H1 (cell line): Measurements from ENCODE around the gene PPARGC1A. TPM values are rescaled to one million over a fixed set of nuclear protein-coding genes. Genes with fewer than 3 reads are reported as not detected.

Experiments used
- CTCF ChIA-PET: fragments of 300-600 bp; sonication (Branson Sonifier 250); formaldehyde crosslinking; loops from one replicate; lab custom pipeline; 2021; ENCODE audit not compliant: partially characterized antibody; lab: Charles Lee
- POLR2A ChIA-PET: fragments of 300-600 bp; sonication (Branson Sonifier 250); formaldehyde crosslinking; loops from one replicate; lab custom pipeline; 2021; ENCODE audit warnings: inconsistent platforms; ENCODE audit not compliant: partially characterized antibody; lab: Charles Lee
- DNase-seq, 2 experiments: peaks; one replicate each; pipeline versions ENCODE4 v3.0.0 to v3.0.0-alpha.2; 2010 to 2022; ENCODE audit warnings: low spot score in 2 of 2, low read depth in 1 of 2, mixed read lengths in 1 of 2
- FAIRE-seq: peaks from 2 replicates; lab custom pipeline; 2011; peaks lifted over from hg19 to GRCh38; lab: Jason Lieb, UNC
- H2AFZ ChIP-seq: 2 replicates; pipeline ENCODE4 v1.8.1; 2012; ENCODE audit warnings: low read length, inconsistent platforms
- H2AK5ac ChIP-seq: 2 replicates; pipeline ENCODE4 v1.6.1; 2013; ENCODE audit warnings: low read depth, low read length
- H2BK120ac ChIP-seq: replicated peaks from 2 replicates; pipeline ENCODE3; 2013; ENCODE audit warnings: low read depth, low read length, inconsistent platforms
- H2BK12ac ChIP-seq: 2 replicates; pipeline ENCODE4 v1.6.1; 2013; ENCODE audit warnings: low read depth, low read length
- H2BK15ac ChIP-seq: 2 replicates; pipeline ENCODE4 v1.6.1; 2013; ENCODE audit warnings: low read length
- H2BK20ac ChIP-seq: 2 replicates; pipeline ENCODE4 v1.6.1; 2013; ENCODE audit warnings: low read length
- H2BK5ac ChIP-seq: 2 replicates; pipeline ENCODE4 v1.6.1; 2013; ENCODE audit warnings: low read depth, low read length
- H3K14ac ChIP-seq: 2 replicates; pipeline ENCODE4 v1.6.1; 2013; ENCODE audit warnings: inconsistent platforms; ENCODE audit not compliant: insufficient read length
- H3K18ac ChIP-seq: 2 replicates; pipeline ENCODE4 v1.6.1; 2013; ENCODE audit warnings: low read length; ENCODE audit errors: extremely low read depth
- H3K23ac ChIP-seq: 2 replicates; pipeline ENCODE4 v1.6.1; 2013; ENCODE audit warnings: inconsistent platforms; ENCODE audit not compliant: insufficient read length
- H3K23me2 ChIP-seq: 2 replicates; pipeline ENCODE4 v1.6.1; 2013; ENCODE audit warnings: low read depth, low read length
- H3K27ac ChIP-seq: 2 replicates; pipeline ENCODE4 v1.6.1; 2011; ENCODE audit warnings: low read depth, low read length, inconsistent platforms
- H3K27me3 ChIP-seq, 4 experiments: replicated peaks in 1 of 4; 1 replicate in 1 of 4; 2 replicates in 3 of 4; pipeline versions ENCODE4 v1.6.1 to v1.8.1; 2011 to 2013; ENCODE audit warnings: low read length in 3 of 4, mild to moderate bottlenecking in 3 of 4, inconsistent platforms in 2 of 4, mixed read lengths in 2 of 4, moderate library complexity in 1 of 4; ENCODE audit not compliant: control insufficient read depth in 3 of 4, insufficient read depth in 3 of 4; ENCODE audit errors: extremely low read depth in 1 of 4
- H3K36me3 ChIP-seq, 4 experiments: 2 replicates each; pipeline versions ENCODE4 v1.6.1 to v1.8.1; 2011 to 2013; ENCODE audit warnings: mild to moderate bottlenecking in 4 of 4, low read length in 3 of 4, moderate library complexity in 2 of 4, control low read depth in 1 of 4, inconsistent platforms in 1 of 4; ENCODE audit not compliant: insufficient read depth in 4 of 4, control insufficient read depth in 2 of 4
- H3K4ac ChIP-seq: replicated peaks from 2 replicates; pipeline ENCODE3; 2013; ENCODE audit warnings: low read length, low read depth, mixed read lengths, inconsistent platforms; ENCODE audit not compliant: insufficient read length
- H3K4me1 ChIP-seq, 4 experiments: replicated peaks in 1 of 4; 1 replicate in 1 of 4; 2 replicates in 3 of 4; pipeline versions ENCODE4 v1.6.1 to v1.8.1; 2011 to 2013; ENCODE audit warnings: low read length in 3 of 4, inconsistent platforms in 2 of 4, mixed read lengths in 1 of 4; ENCODE audit not compliant: insufficient read depth in 4 of 4, control insufficient read depth in 3 of 4
- H3K4me2 ChIP-seq, 2 experiments: 2 replicates each; pipeline versions ENCODE4 v1.6.1 to v1.8.1; 2011 to 2013; ENCODE audit warnings: low read depth in 2 of 2, low read length in 2 of 2, control low read depth in 1 of 2, inconsistent platforms in 1 of 2, mild to moderate bottlenecking in 1 of 2; ENCODE audit not compliant: insufficient read depth in 1 of 2
- H3K4me3 ChIP-seq, 4 experiments: fragments of 200-600, 300-600 bp in 1 of 4; sonication (generic), shearing (Covaris generic), sonication (Bioruptor Twin) in 1 of 4; 2 replicates each; pipeline versions ENCODE4 v1.5.1 to v1.8.1; 2011 to 2016; ENCODE audit warnings: low read length in 4 of 4, low read depth in 3 of 4, control low read depth in 2 of 4, inconsistent platforms in 2 of 4, mild to moderate bottlenecking in 2 of 4, mixed read lengths in 1 of 4, moderate library complexity in 1 of 4; ENCODE audit not compliant: insufficient read depth in 2 of 4; ENCODE audit errors: extremely low read depth in 1 of 4
- H3K56ac ChIP-seq: replicated peaks from 2 replicates; pipeline ENCODE3; 2013; ENCODE audit warnings: low read depth, mild to moderate bottlenecking, mixed read lengths, low read length, inconsistent platforms; ENCODE audit not compliant: insufficient read length
- H3K79me1 ChIP-seq: 2 replicates; pipeline ENCODE4 v1.6.1; 2013; ENCODE audit warnings: low read depth, low read length, control low read depth
- H3K79me2 ChIP-seq, 2 experiments: 2 replicates each; pipeline versions ENCODE4 v1.6.1 to v1.8.1; 2012 to 2013; ENCODE audit warnings: low read length in 2 of 2, mild to moderate bottlenecking in 2 of 2, inconsistent platforms in 1 of 2; ENCODE audit not compliant: insufficient read depth in 2 of 2, control insufficient read depth in 1 of 2
- H3K9ac ChIP-seq, 4 experiments: replicated peaks in 1 of 4; 1 replicate in 1 of 4; 2 replicates in 3 of 4; pipeline versions ENCODE4 v1.6.1 to v1.8.1; 2011 to 2013; ENCODE audit warnings: low read depth in 3 of 4, low read length in 3 of 4, control low read depth in 2 of 4, mild to moderate bottlenecking in 2 of 4, moderate library complexity in 2 of 4, inconsistent platforms in 1 of 4; ENCODE audit errors: extremely low read depth in 1 of 4
- H3K9me3 ChIP-seq, 2 experiments: 2 replicates each; pipeline versions ENCODE4 v1.6.1 to v1.8.1; 2012 to 2013; ENCODE audit warnings: mild to moderate bottlenecking in 2 of 2, moderate library complexity in 2 of 2, control low read depth in 1 of 2, inconsistent platforms in 1 of 2, low read depth in 1 of 2, low read length in 1 of 2, mixed read lengths in 1 of 2; ENCODE audit not compliant: insufficient read depth in 2 of 2
- H4K20me1 ChIP-seq, 2 experiments: replicated peaks in 1 of 2; 2 replicates each; pipeline versions ENCODE3 to v1.8.1; 2011 to 2013; ENCODE audit warnings: inconsistent platforms in 2 of 2, low read length in 2 of 2, mild to moderate bottlenecking in 1 of 2; ENCODE audit not compliant: insufficient read depth in 2 of 2, control insufficient read depth in 1 of 2
- H4K5ac ChIP-seq: 2 replicates; pipeline ENCODE4 v1.6.1; 2013; ENCODE audit warnings: low read length, low read depth, mixed read lengths, inconsistent platforms; ENCODE audit not compliant: insufficient read length
- H4K8ac ChIP-seq: 2 replicates; pipeline ENCODE4 v1.8.0; 2013; ENCODE audit warnings: mild to moderate bottlenecking, moderate library complexity, low read length, inconsistent platforms; ENCODE audit not compliant: insufficient read depth; ENCODE audit errors: extremely low read depth
- H4K91ac ChIP-seq: replicated peaks from 2 replicates; pipeline ENCODE3; 2013; ENCODE audit warnings: low read length, mixed read lengths, inconsistent platforms; ENCODE audit not compliant: insufficient read length
- ASH2L ChIP-seq: fragments of 200-600, 300-600 bp; sonication (generic); IDR thresholded peaks from one replicate; pipeline ENCODE4 v1.7.1; 2017; ENCODE audit warnings: low read length
- CTBP2 ChIP-seq: IDR thresholded peaks from 2 replicates; pipeline ENCODE4 v1.7.0; 2011; ENCODE audit warnings: borderline replicate concordance, mild to moderate bottlenecking, moderate library complexity, mixed read lengths, low read length; ENCODE audit not compliant: insufficient read depth, insufficient read length
- EZH2 ChIP-seq: fragments of 200-600 bp; sonication (generic); IDR thresholded peaks from 2 replicates; pipeline ENCODE4 v1.7.1; 2012; ENCODE audit warnings: low read depth, mild to moderate bottlenecking, moderate library complexity, low read length, inconsistent platforms; ENCODE audit not compliant: severe bottlenecking
- KDM1A ChIP-seq: fragments of 200-600, 300-600 bp; sonication (generic); IDR thresholded peaks from 2 replicates; pipeline ENCODE4 v1.7.1; 2016; ENCODE audit warnings: mild to moderate bottlenecking, low read length, borderline replicate concordance
- KDM4A ChIP-seq: IDR thresholded peaks from one replicate; pipeline ENCODE4 v1.7.1; 2012; ENCODE audit warnings: low read depth, mild to moderate bottlenecking, moderate library complexity, low read length, inconsistent platforms; ENCODE audit not compliant: severe bottlenecking
- NANOG ChIP-seq: IDR thresholded peaks from 2 replicates; pipeline ENCODE4 v1.6.1; 2011; ENCODE audit warnings: low read length, low read depth, mild to moderate bottlenecking, inconsistent platforms; ENCODE audit not compliant: insufficient read depth, poor library complexity, severe bottlenecking
- RBBP5 ChIP-seq: IDR thresholded peaks from 2 replicates; pipeline ENCODE4 v1.7.1; 2012; ENCODE audit warnings: low read depth, mild to moderate bottlenecking, inconsistent platforms, low read length, moderate library complexity, borderline replicate concordance
- SIRT6 ChIP-seq: IDR thresholded peaks from one replicate; pipeline ENCODE4 v1.7.1; 2012; ENCODE audit warnings: low read length, inconsistent platforms
- TAF7 ChIP-seq: optimal IDR thresholded peaks from 2 replicates; pipeline ENCODE3; 2011; ENCODE audit warnings: low read depth, mild to moderate bottlenecking, inconsistent platforms, low read length, moderate library complexity, borderline replicate concordance
- TBP ChIP-seq: IDR thresholded peaks from 2 replicates; pipeline ENCODE4 v1.6.1; 2011; ENCODE audit warnings: low read depth, low read length, improper control_type of control experiment
- WGBS, 2 experiments: shearing (Covaris generic) in 1 of 2; methylation state at CpG; one replicate each; pipeline versions ENCODE4 v1.1.6 to v1.1.7; 2013 to 2015; ENCODE audit warnings: low lambda C conversion rate in 2 of 2, mixed read lengths in 2 of 2, inconsistent platforms in 1 of 2, low coverage in 1 of 2, missing lambda C conversion rate in 1 of 2; ENCODE audit not compliant: insufficient replicate concordance in 2 of 2, insufficient coverage in 1 of 2, insufficient read length in 1 of 2; ENCODE audit errors: extremely low coverage in 1 of 2, missing lambda C conversion rate in 1 of 2; 5-methylcytosine and 5-hydroxymethylcytosine counted together
- polyA plus RNA-seq, 7 experiments: library from polyadenylated mRNA; depleted of rRNA in 3 of 7; stranded (reverse) in 5 of 7; unstranded in 2 of 7; fragments of >200 nt in 5 of 7; fragments of 200-250 nt in 2 of 7; gene quantifications; 1 replicate in 5 of 7; 2 replicates in 1 of 7; 4 replicates in 1 of 7; pipeline versions ENCODE4 v1.2.1 to v1.2.3, GENCODE V29; 2011 to 2013; ENCODE audit warnings: missing spikeins in 2 of 7, mixed read lengths in 2 of 7
- total RNA-seq: library from RNA; stranded (reverse); fragmentation: NEBNext Ultra II Directional; extraction: Animal tissue kit (Norgen Biotek cat#: 25700); gene quantifications from 2 replicates; pipeline ENCODE4 v1.2.1, GENCODE V29; 2021
- TF ChIP-seq, protein P1 (sequence below): IDR thresholded peaks from 2 replicates; pipeline ENCODE4 v1.6.1; 2012; ENCODE audit warnings: low read length, inconsistent platforms

Gene PPARGC1A
- total and polyA plus RNA-seq, 2 of the 8 experiments (the other 6 are each of a cell fraction or from before 2014, with no cell fraction given), result 0.54 to 1.4 TPM

DNA sequence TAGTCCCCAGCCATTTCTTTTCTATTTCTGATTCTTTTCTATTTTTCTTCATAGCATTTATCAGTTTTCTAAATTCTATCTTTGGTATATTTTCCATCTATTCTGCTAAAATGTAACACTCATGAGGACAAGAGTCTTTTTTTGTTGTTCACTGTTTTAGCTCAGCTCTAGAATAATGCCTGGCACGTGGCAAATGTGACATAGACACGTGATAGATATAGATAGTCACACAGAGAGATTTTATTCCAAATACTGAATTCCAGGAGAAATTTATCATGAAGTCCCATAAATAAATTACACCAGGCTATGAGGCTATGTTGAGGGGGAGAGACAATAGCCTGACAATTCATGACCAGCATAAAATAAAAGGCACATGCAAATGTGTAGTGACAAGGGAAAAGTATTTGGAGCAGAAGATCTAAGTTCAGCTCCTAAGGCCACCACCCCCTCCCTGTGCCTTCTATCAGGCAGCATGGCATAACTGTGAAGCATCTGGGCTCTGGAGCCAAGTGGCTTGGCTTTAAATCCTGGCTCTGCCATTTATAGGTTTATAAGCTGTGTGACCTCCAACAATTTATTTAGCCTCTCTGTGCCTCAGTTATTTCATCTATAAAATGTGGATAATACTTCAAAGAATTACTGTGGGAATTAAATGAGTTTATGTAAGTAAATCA lies 25.7 kb upstream of the PPARGC1A start:
- Histone ChIP-seq H4K8ac (no peak overlapping the region), H3K9ac (no peak overlapping the region), H2BK20ac (no peak overlapping the region), H4K91ac (no peak overlapping the region), H3K56ac (no peak overlapping the region), H3K4me2 (no peak overlapping the region), H3K79me1 (no peaks in the 10 kb centered on the region), H3K18ac (no peak overlapping the region), H4K5ac (no peak overlapping the region), H3K4me3 (no peak overlapping the region), H3K23me2 (no peaks in the 10 kb centered on the region), H3K79me2 (no peaks in the 10 kb centered on the region), H2BK15ac (no peak overlapping the region), H2BK120ac (no peak overlapping the region), H3K27me3 (no peaks in the 10 kb centered on the region), H3K4ac (no peak overlapping the region), H2AFZ (no peak overlapping the region), H2BK12ac (no peak overlapping the region), H2AK5ac (no peak overlapping the region), H2BK5ac (no peak overlapping the region), H3K9me3 (no peaks in the 10 kb centered on the region), H3K4me1 (no peaks in the 10 kb centered on the region), H3K36me3 (no peaks in the 10 kb centered on the region), H3K27ac (no peak overlapping the region), H4K20me1 (no peaks in the 10 kb centered on the region), H3K14ac (no peak overlapping the region), H3K23ac (no peak overlapping the region)
- ChIA-PET CTCF (interaction anchor here (0.6 to 1.3 kb wide), 3 partner anchors 13 to 197 kb away, joined by 3 read pairs; no protein-coding TSS in a partner anchor), POLR2A (no interaction called here)
- WGBS, 2 experiments, result 91% methylated on average over 2 of the region's 2 CpGs; no CpG with 5 or more reads in 1 of the 2 experiments
- no peak for DNase-seq
- no peak for FAIRE-seq
- TF ChIP-seq KDM1A (no peak), NANOG (no peak), TBP (no peak), ASH2L (no peak), KDM4A (no peak), TAF7 (no peak), EZH2 (no peak), RBBP5 (no peak), SIRT6 (no peak), CTBP2 (no peak)
- TF ChIP-seq, protein P1, sequence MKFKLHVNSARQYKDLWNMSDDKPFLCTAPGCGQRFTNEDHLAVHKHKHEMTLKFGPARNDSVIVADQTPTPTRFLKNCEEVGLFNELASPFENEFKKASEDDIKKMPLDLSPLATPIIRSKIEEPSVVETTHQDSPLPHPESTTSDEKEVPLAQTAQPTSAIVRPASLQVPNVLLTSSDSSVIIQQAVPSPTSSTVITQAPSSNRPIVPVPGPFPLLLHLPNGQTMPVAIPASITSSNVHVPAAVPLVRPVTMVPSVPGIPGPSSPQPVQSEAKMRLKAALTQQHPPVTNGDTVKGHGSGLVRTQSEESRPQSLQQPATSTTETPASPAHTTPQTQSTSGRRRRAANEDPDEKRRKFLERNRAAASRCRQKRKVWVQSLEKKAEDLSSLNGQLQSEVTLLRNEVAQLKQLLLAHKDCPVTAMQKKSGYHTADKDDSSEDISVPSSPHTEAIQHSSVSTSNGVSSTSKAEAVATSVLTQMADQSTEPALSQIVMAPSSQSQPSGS, result no peak
